Loucy (cell line): ENCODE measurements around the gene AGBL1.

Source experiments
- H2AFZ ChIP-seq: fragments of 200-600 bp; sonication (generic); 2 replicates; pipeline ENCODE4 v1.6.0; 2016; ENCODE audit warnings: antibody characterized with exemption, mild to moderate bottlenecking, low read length, moderate library complexity
- H3F3A ChIP-seq: fragments of 200-600 bp; 2 replicates; pipeline ENCODE4 v1.6.0; 2016; ENCODE audit warnings: antibody characterized with exemption, low read depth, mild to moderate bottlenecking
- H3K27me3 ChIP-seq: fragments of 200-600 bp; sonication (generic); 2 replicates; pipeline ENCODE4 v1.6.1; 2014; ENCODE audit warnings: low read length, mild to moderate bottlenecking; ENCODE audit not compliant: insufficient read depth, poor library complexity, severe bottlenecking
- H3K36me3 ChIP-seq: fragments of 200-600 bp; sonication (generic); 2 replicates; pipeline ENCODE4 v1.6.1; 2016; ENCODE audit warnings: low read length; ENCODE audit not compliant: insufficient read depth
- H3K4me1 ChIP-seq: fragments of 200-600 bp; sonication (generic); 2 replicates; pipeline ENCODE4 v1.5.1; 2014; ENCODE audit warnings: low read length, mild to moderate bottlenecking; ENCODE audit not compliant: insufficient read depth, poor library complexity, severe bottlenecking
- H3K4me2 ChIP-seq: fragments of 200-600 bp; sonication (generic); 2 replicates; pipeline ENCODE4 v1.6.0; 2014; ENCODE audit warnings: antibody characterized with exemption, low read length, low read depth, mild to moderate bottlenecking; ENCODE audit not compliant: poor library complexity, severe bottlenecking
- H3K4me3 ChIP-seq: fragments of 200-600 bp; sonication (generic); 2 replicates; pipeline ENCODE4 v1.5.1; 2014; ENCODE audit warnings: low read length, mild to moderate bottlenecking, mixed read lengths; ENCODE audit not compliant: poor library complexity, severe bottlenecking
- H3K79me2 ChIP-seq: fragments of 200-600 bp; sonication (generic); 2 replicates; pipeline ENCODE4 v1.6.1; 2014; ENCODE audit warnings: low read length; ENCODE audit not compliant: insufficient read depth
- H3K9ac ChIP-seq: fragments of 200-600 bp; sonication (generic); 2 replicates; pipeline ENCODE4 v1.6.0; 2014; ENCODE audit warnings: mild to moderate bottlenecking, low read depth, low read length, moderate library complexity; ENCODE audit not compliant: poor library complexity, severe bottlenecking
- H3K9me2 ChIP-seq: fragments of 200-600 bp; sonication (generic); replicated peaks from 2 replicates; pipeline ENCODE4 v1.6.1; 2016; ENCODE audit warnings: low read depth, low read length, mixed read lengths
- H3K9me3 ChIP-seq: fragments of 200-600 bp; sonication (generic); 2 replicates; pipeline ENCODE4 v1.6.1; 2014; ENCODE audit warnings: mild to moderate bottlenecking, antibody characterized with exemption, low read length, low read depth; ENCODE audit not compliant: insufficient read depth
- H4K20me1 ChIP-seq: fragments of 200-600 bp; sonication (generic); 2 replicates; pipeline ENCODE4 v1.6.0; 2014; ENCODE audit warnings: antibody characterized with exemption, low read length, mild to moderate bottlenecking; ENCODE audit not compliant: insufficient read depth, poor library complexity, severe bottlenecking
- EZH2phosphoT487 ChIP-seq: fragments of 200-600 bp; IDR thresholded peaks from 2 replicates; pipeline ENCODE4 v1.6.1; 2018; ENCODE audit warnings: antibody characterized with exemption, mild to moderate bottlenecking, moderate library complexity, borderline replicate concordance
- TF ChIP-seq, protein P1 (sequence below): fragments of 200-600 bp; sonication (generic); conservative IDR thresholded peaks from 2 replicates; pipeline ENCODE4 v1.5.1; 2014; ENCODE audit warnings: mild to moderate bottlenecking, antibody characterized with exemption, low read length

The AGBL1 gene

DNA sequence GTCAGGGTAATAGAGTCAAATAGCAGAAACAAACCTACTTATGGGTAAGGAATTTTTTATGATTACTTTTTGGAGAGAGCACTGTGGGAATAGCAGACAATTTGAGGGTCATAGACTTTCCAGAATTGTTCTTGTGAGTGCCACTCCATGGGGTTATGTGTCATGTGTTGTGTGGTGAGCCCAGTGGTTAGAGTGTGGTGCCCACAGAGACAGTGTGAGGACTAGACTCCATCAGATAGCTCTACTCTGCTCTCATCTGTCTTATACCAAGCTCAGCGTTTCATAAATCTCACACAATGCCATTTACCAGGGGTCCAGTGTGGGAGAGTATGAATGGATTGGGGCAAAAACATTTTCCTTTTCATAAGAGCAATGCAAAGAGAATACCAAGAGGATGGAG is 188.9 kb downstream of the AGBL1 start:
- no peaks in the 10 kb centered on the region for H3K9me3 ChIP-seq
- no peaks in the 10 kb centered on the region for H3K9me2 ChIP-seq
- no peaks in the 10 kb centered on the region for H3F3A ChIP-seq
- H3K27me3 ChIP-seq: no peaks in the 10 kb centered on the region
- H4K20me1 ChIP-seq: no peaks in the 10 kb centered on the region
- no peaks in the 10 kb centered on the region for H3K36me3 ChIP-seq
- H3K4me3 ChIP-seq: no peak overlapping the region
- H3K4me2 ChIP-seq: no peak overlapping the region
- H3K79me2 ChIP-seq: no peaks in the 10 kb centered on the region
- H3K4me1 ChIP-seq: no peaks in the 10 kb centered on the region
- TF ChIP-seq, protein P1, sequence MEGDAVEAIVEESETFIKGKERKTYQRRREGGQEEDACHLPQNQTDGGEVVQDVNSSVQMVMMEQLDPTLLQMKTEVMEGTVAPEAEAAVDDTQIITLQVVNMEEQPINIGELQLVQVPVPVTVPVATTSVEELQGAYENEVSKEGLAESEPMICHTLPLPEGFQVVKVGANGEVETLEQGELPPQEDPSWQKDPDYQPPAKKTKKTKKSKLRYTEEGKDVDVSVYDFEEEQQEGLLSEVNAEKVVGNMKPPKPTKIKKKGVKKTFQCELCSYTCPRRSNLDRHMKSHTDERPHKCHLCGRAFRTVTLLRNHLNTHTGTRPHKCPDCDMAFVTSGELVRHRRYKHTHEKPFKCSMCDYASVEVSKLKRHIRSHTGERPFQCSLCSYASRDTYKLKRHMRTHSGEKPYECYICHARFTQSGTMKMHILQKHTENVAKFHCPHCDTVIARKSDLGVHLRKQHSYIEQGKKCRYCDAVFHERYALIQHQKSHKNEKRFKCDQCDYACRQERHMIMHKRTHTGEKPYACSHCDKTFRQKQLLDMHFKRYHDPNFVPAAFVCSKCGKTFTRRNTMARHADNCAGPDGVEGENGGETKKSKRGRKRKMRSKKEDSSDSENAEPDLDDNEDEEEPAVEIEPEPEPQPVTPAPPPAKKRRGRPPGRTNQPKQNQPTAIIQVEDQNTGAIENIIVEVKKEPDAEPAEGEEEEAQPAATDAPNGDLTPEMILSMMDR: no peak
- no peak for TF ChIP-seq EZH2phosphoT487
- H3K9ac ChIP-seq: no peak overlapping the region
- no peak overlapping the region for H2AFZ ChIP-seq

DNA sequence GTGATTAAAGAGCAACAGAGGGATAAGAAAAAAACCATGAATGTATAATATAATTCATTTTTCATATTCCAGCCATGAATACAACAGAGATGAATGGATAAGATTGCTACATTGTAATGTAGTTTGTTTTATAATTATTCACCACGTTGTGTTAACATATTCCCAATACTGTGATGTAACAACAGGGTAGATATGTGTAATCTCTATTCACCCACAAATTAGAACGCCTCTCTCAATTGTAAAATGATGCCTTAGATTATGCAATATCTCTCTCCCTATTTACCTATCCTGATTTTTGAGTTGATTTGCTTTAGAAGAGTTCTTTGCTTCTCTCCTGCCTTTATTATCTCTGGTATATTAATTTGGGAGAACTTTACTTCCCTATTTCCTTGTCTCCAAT is 193.6 kb downstream of the AGBL1 start:
- no peaks in the 10 kb centered on the region for H3K36me3 ChIP-seq
- TF ChIP-seq, protein P1: no peak
- no peak for TF ChIP-seq EZH2phosphoT487
- H3F3A ChIP-seq: no peaks in the 10 kb centered on the region
- no peak overlapping the region for H3K9ac ChIP-seq
- no peak overlapping the region for H3K4me3 ChIP-seq
- no peaks in the 10 kb centered on the region for H4K20me1 ChIP-seq
- no peaks in the 10 kb centered on the region; the same call in 1 of the 2 replicates for H3K9me3 ChIP-seq
- no peaks in the 10 kb centered on the region for H3K9me2 ChIP-seq
- H3K79me2 ChIP-seq: no peaks in the 10 kb centered on the region
- no peak overlapping the region for H3K4me2 ChIP-seq
- no peaks in the 10 kb centered on the region for H3K4me1 ChIP-seq
- H2AFZ ChIP-seq: no peak overlapping the region
- no peaks in the 10 kb centered on the region for H3K27me3 ChIP-seq

DNA sequence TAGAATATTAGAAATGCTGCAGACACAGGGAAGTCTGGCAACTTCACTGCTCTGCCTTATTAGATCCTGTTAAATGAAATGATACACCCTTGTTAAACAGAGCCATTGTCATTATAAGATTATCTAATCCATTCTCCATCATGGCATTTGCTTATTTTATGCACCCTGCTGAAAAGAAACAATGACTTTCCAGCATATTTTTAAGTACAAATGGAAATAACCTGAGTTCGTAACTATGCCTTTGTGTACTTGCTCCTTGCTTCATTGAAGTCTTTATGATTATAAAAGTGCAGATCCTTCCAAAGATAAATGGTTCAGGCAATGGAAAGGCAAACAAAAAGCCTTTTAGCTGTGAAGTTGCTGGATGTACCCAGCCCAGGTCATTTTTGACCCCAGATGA is 195.7 kb downstream of the AGBL1 start:
- H3K9me3 ChIP-seq: no peaks in the 10 kb centered on the region; the same call in 1 of the 2 replicates
- no peaks in the 10 kb centered on the region for H3K27me3 ChIP-seq
- H3K4me3 ChIP-seq: no peak overlapping the region
- H2AFZ ChIP-seq: no peak overlapping the region
- no peaks in the 10 kb centered on the region for H3K9me2 ChIP-seq
- no peaks in the 10 kb centered on the region for H3K79me2 ChIP-seq
- H4K20me1 ChIP-seq: no peaks in the 10 kb centered on the region
- H3K9ac ChIP-seq: no peak overlapping the region
- H3F3A ChIP-seq: no peaks in the 10 kb centered on the region
- no peak overlapping the region for H3K4me2 ChIP-seq
- no peaks in the 10 kb centered on the region for H3K4me1 ChIP-seq
- TF ChIP-seq, protein P1: no peak
- TF ChIP-seq EZH2phosphoT487: no peak
- H3K36me3 ChIP-seq: no peaks in the 10 kb centered on the region
